ENCODE measurements around the gene SYNDIG1.

The SYNDIG1 gene

GRCh38 chr20:24634855-24635254 is 165.4 kb downstream of the SYNDIG1 start:
- peak; percentile 79 for DNase-seq (ENCODE audit: low read depth)

- no peak for DNase-seq (ENCODE audit: low read depth)
Observed at GRCh38 chr20:24636626-24637025, 167.2 kb downstream of the SYNDIG1 start.

GRCh38 chr20:24637087-24637486 is 167.7 kb downstream of the SYNDIG1 start:
- DNase-seq (ENCODE audit: low read depth), result no peak

GRCh38 chr20:24637941-24638340 is 168.5 kb downstream of the SYNDIG1 start:
- DNase-seq (ENCODE audit: low read depth), result no peak

- DNase-seq (ENCODE audit: low read depth), result no peak
Observed at GRCh38 chr20:24638591-24639548, 169.4 kb downstream of the SYNDIG1 start.

- no peak for DNase-seq (ENCODE audit: low read depth)
Observed at GRCh38 chr20:24640276-24640675, 170.8 kb downstream of the SYNDIG1 start.

GRCh38 chr20:24640686-24641085 is 171.3 kb downstream of the SYNDIG1 start:
- no peak for DNase-seq (ENCODE audit: low read depth)

GRCh38 chr20:24643731-24644626 is 174.6 kb downstream of the SYNDIG1 start:
- DNase-seq (ENCODE audit: low read depth), result no peak

- DNase-seq (ENCODE audit: low read depth), result no peak
Observed at GRCh38 chr20:24646321-24646720, 176.9 kb downstream of the SYNDIG1 start.

GRCh38 chr20:24647713-24648112 is 178.3 kb downstream of the SYNDIG1 start:
- DNase-seq (ENCODE audit: low read depth), result no peak

- DNase-seq (ENCODE audit: low read depth), result no peak
Observed at GRCh38 chr20:24648481-24648880, 179.1 kb downstream of the SYNDIG1 start.

GRCh38 chr20:24648919-24649318 is 179.5 kb downstream of the SYNDIG1 start:
- DNase-seq (ENCODE audit: low read depth), result no peak

GRCh38 chr20:24649787-24650490 is 180.5 kb downstream of the SYNDIG1 start:
- DNase-seq (ENCODE audit: low read depth), result peak; percentile 33

- DNase-seq (ENCODE audit: low read depth), result peak; percentile 74
Observed at GRCh38 chr20:24651171-24651975, 181.9 kb downstream of the SYNDIG1 start.

GRCh38 chr20:24651976-24652345 is 182.5 kb downstream of the SYNDIG1 start:
- DNase-seq (ENCODE audit: low read depth), result no peak

GRCh38 chr20:24653306-24653705 is 183.9 kb downstream of the SYNDIG1 start:
- peak; percentile 30 for DNase-seq (ENCODE audit: low read depth)

GRCh38 chr20:24654425-24654824 is 185.0 kb downstream of the SYNDIG1 start:
- DNase-seq (ENCODE audit: low read depth), result no peak

- DNase-seq (ENCODE audit: low read depth), result no peak
Observed at GRCh38 chr20:24656391-24656790, 187.0 kb downstream of the SYNDIG1 start.

- DNase-seq (ENCODE audit: low read depth), result no peak
Observed at GRCh38 chr20:24657196-24657595, 187.8 kb downstream of the SYNDIG1 start.

GRCh38 chr20:24657878-24658620 is 188.6 kb downstream of the SYNDIG1 start:
- no peak for DNase-seq (ENCODE audit: low read depth)

Measured in amniotic epithelial cell (primary cell).